ENCODE results near the gene GRID1. TPM values are rescaled to one million over a fixed set of nuclear protein-coding genes. Genes with fewer than 3 reads are reported as not detected.

Gene GRID1
- total RNA-seq, 2 donors from 2014 or later: 0.37 to 0.67 TPM

DNA sequence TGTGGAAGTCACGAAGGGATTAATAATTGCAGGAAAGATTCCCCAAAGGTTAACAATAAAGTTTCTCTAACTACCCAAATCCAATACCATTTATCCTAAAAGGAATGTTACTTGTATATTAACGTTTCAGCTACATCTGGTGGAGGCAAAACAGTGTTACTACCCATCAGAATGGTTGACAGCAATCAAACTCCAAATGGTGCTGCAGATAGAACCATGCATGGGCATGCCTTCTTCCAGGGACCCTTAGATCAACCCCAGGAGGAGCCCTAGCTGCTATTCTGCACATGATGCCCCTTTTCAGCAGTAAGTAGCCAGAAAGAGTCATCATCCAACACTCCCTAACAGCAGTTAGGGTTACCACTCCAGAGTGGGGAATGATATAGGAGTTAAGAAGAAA, 336.3 kb downstream of the GRID1 start:
- no peak for DNase-seq (ENCODE audit: low spot score)
- Histone ChIP-seq H3K9me3 (no peaks in the 10 kb centered on the region), H3K27ac (no peak overlapping the region), H3K4me3 (no peak overlapping the region), H3K36me3 (no peaks in the 10 kb centered on the region), H3K4me1 (peaks cover 0 to under 1% of the 10 kb centered on the region in 2 donors), H3K27me3 (no peaks in the 10 kb centered on the region)
- TF ChIP-seq, protein P1, sequence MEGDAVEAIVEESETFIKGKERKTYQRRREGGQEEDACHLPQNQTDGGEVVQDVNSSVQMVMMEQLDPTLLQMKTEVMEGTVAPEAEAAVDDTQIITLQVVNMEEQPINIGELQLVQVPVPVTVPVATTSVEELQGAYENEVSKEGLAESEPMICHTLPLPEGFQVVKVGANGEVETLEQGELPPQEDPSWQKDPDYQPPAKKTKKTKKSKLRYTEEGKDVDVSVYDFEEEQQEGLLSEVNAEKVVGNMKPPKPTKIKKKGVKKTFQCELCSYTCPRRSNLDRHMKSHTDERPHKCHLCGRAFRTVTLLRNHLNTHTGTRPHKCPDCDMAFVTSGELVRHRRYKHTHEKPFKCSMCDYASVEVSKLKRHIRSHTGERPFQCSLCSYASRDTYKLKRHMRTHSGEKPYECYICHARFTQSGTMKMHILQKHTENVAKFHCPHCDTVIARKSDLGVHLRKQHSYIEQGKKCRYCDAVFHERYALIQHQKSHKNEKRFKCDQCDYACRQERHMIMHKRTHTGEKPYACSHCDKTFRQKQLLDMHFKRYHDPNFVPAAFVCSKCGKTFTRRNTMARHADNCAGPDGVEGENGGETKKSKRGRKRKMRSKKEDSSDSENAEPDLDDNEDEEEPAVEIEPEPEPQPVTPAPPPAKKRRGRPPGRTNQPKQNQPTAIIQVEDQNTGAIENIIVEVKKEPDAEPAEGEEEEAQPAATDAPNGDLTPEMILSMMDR (IDR thresholded peaks at IDR 0.05): no peak

GRCh38 chr10:86027346-86027745, 339.2 kb downstream of the GRID1 start:
- H3K9me3 ChIP-seq: no peaks in the 10 kb centered on the region
- H3K36me3 ChIP-seq: no peaks in the 10 kb centered on the region
- TF ChIP-seq, protein P1 (IDR thresholded peaks at IDR 0.05): no peak
- no peak overlapping the region for H3K27ac ChIP-seq
- H3K4me3 ChIP-seq: no peak overlapping the region
- H3K4me1 ChIP-seq: peaks cover 0 to 18% of the 10 kb centered on the region in 2 donors
- DNase-seq (ENCODE audit: low spot score): no peak
- H3K27me3 ChIP-seq: no peaks in the 10 kb centered on the region

DNA sequence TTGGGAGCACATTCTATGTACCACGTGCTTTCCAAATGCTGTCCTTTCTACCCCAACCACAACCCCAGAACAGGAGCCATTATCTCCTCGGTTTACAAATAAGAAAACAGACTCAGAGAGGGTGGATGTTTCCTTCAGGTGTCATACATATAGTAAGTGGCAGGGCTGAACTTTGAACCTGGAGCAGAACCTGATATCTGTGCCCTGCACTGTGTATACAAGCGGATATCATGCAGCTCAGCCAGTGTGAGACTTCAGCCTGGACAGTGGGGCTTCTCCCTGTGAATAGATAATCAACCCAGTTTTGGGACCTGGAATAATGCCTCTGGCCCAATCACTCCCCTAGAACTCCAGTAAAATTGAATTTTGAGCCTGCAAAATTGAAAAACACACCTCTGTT, 341.1 kb downstream of the GRID1 start:
- Histone ChIP-seq H3K27ac (no peak overlapping the region), H3K36me3 (no peaks in the 10 kb centered on the region), H3K9me3 (no peaks in the 10 kb centered on the region), H3K27me3 (no peaks in the 10 kb centered on the region), H3K4me3 (no peak overlapping the region), H3K4me1 (peaks cover 0 to 20% of the 10 kb centered on the region in 2 donors)
- DNase-seq (ENCODE audit: low spot score): no peak
- TF ChIP-seq, protein P1 (IDR thresholded peaks at IDR 0.05): no peak

DNA sequence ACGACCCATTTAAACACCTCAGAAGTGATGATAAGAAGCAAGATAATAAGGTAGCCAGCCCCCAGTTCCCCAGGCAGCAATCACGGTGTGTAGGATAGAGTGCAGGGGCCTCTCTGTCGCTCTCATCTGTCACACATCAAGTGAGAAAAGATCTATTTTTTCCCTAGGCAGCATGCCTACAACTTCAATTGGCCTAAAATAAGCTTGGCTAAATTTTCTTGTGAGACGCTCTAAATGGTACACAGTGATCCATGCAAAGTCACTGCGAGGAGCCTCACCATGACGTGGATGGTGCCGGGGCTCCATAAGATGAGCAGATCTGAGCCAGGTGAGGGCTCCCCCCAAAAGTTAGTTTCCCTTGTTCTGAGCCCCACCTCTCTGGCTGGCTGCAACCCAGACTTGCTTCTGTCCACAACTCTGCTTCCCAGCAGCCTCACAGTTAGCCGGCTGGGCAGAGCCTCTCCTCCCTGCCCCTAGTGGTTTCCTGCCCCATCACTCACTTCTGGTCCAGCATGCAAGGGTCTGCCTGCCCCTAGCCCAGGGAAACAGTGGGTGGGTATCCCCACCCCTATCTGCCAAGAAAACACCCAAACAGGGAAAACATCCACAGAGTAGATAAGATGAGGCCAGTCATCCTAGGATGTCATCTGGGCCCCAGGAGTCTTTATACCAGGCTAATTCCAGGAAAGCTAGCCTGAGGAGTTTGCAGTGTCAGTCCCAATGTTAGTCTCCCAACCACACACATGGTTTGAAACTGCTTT, 342.1 kb downstream of the GRID1 start:
- Histone ChIP-seq H3K27me3 (no peaks in the 10 kb centered on the region), H3K9me3 (no peaks in the 10 kb centered on the region), H3K4me1 (peaks cover 0 to 27% of the 10 kb centered on the region in 2 donors), H3K27ac (peak overlapping the region; percentile 66 to 75), H3K36me3 (no peaks in the 10 kb centered on the region), H3K4me3 (no peak overlapping the region)
- TF ChIP-seq, protein P1 (IDR thresholded peaks at IDR 0.05): peak in 1 of 2 donors; percentile 38
- DNase-seq (ENCODE audit: low spot score): no peak

DNA sequence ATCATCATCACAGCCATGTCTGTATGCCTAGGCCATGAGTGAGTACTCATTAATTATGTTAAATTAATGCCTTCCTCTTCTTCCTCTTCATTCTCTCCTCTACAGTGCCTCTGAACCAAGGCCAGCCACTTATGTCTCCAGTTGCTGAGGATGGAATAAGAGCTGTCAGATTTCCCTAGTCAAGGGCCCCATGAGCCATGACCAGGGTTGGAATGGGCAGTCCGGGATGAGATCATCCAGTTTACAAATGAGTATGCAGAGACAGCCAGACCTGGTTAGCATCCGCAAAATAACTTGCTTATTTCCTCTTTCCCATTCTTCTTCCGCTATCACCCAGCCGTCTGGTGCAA, 342.7 kb downstream of the GRID1 start:
- TF ChIP-seq, protein P1 (IDR thresholded peaks at IDR 0.05): no peak

DNA sequence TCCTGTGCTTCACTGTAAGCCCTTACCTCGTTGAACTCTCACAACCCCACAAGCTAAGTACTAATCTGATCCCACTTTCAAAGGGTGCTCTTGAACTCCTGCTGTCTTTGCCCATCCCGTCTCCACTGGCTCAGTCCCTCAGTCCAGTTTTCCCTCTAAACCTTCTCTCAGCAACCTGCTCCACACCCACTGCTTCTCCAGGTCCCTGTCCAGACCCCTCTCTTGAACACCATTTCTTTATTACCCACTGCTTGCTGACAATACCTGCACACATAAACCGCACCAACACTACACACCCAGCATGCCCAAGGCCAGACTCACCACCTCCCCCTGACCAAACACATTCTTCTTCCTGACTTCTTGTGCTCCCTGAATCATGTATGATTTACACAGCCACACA, 343.3 kb downstream of the GRID1 start:
- no peaks in the 10 kb centered on the region for H3K9me3 ChIP-seq

More for the DNA sequence above, 342.7 kb downstream of the GRID1 start:
- H3K9me3 ChIP-seq: no peaks in the 10 kb centered on the region
- no peak overlapping the region for H3K4me3 ChIP-seq
- no peak for DNase-seq (ENCODE audit: low spot score)
- no peaks in the 10 kb centered on the region for H3K27me3 ChIP-seq
- peak overlapping the region; percentile 66 to 75 for H3K27ac ChIP-seq
- no peaks in the 10 kb centered on the region for H3K36me3 ChIP-seq
- H3K4me1 ChIP-seq: peaks cover 0 to 31% of the 10 kb centered on the region in 2 donors

More for the DNA sequence above, 343.3 kb downstream of the GRID1 start:
- DNase-seq (ENCODE audit: low spot score): no peak
- TF ChIP-seq, protein P1 (IDR thresholded peaks at IDR 0.05): no peak
- Histone ChIP-seq H3K4me1 (peaks cover 0 to 37% of the 10 kb centered on the region in 2 donors), H3K4me3 (no peak overlapping the region), H3K36me3 (no peaks in the 10 kb centered on the region), H3K27ac (peak overlapping the region; percentile 66 to 75), H3K27me3 (no peaks in the 10 kb centered on the region)
